ENCODE measurements around the gene RERE.

Gene RERE

DNA sequence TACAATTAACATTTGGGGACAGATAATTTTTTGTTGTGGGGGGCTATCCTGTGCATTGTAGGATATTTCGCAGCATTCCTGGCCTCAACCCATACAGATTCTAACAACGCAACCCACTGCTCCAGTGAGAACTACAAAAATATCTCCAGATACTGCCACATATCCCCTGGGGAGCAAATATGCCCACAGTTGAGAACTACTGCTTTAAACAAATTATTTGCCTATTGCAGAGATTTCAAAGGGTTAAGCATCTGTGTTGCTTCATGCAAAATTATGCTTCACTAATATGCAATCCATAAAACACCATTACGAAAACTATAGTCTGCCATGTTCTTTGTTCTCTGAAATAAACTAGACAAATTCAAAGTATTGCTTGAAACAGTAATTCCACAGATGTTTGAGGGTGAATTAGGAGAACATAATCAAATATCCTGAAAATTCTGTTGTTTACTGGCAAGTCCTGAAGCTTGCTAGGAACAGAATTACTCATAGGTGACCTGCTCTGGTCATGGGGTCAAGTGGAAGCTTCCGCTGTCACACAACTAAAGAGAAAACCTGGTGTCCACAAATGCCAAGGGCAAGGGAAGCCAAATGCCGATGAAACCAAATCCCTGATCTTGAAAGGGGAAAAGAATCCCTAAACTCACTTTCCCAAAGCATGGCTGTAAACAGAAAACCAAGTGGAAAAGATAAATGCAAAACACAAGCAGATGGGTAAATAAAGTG, 149.4 kb downstream of the RERE start:
- no peak for DNase-seq (ENCODE audit: low read depth in 3 of 3)

DNA sequence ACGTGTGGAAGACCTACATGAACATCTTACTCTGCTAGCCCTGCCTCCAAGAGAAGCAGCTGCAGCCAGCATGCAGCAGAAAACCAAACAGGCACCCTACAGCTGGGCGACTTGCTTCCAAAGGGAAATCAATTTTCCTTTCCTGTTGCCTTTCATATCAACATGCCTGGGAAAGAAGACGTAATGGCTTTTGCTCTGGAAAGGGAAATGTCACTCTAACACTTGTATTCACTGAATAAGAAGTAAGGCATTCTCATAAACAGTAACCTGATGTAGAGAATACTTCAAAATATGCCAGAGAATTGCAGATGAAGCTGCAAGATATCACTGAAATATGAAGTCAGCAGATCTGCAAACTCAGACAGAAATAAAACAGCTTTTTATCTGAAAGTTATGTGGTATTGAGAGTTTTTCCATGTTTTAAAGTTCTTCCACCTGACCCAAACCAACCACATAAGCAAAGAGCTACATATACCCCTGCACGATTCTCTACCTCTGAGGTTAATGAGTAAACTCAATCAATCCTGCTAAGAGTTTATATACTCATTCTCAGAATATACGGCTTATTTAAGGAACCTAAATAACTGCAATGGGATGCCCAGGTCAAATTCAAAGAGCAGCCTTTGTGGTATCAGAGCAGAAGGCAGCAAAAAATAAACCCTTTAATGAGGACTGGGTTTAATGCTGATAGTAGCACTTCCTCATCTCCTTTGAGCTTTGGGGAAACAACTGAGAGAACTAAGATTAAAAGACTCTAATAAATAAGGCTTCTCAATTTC, 150.9 kb downstream of the RERE start:
- DNase-seq (ENCODE audit: low read depth in 3 of 3), result no peak

DNA sequence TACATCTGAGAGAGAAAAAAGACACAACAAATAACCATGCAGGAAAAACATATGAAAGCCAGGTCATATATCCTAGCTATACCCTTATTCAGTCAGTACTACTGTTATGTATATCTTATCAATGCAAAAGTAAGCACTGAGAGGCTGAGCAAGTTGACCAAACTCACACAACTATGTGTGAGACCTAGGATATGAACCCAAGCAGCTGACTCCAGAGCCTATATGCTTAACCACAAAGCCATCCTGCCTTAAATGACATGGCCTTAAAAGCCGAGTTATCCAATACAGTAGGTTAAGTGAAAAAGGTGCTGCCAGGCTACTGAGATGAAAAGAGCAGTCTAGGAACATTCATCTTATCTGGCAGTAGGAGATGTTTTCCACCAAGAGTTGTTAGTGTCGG, 151.6 kb downstream of the RERE start:
- no peak for DNase-seq (ENCODE audit: low read depth in 3 of 3)

DNA sequence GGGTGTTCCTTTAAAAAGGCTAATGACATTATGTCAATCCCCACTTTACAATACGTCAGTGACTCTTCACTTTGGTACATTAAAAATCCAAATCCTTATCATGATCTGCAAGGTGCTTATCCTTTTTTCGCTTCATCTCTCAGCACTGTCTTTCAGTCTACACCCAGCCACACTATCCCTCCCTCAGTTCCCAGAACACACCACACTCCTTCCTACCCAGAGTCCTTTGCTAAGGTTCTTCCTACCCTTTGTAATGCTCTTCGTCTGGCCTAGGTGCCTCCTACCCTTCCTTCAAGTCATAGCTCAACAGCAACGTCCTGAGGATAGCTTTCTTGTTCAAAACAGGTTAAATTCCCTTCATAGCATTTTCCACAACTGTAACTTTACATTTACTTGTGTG, 152.6 kb downstream of the RERE start:
- no peak for DNase-seq (ENCODE audit: low read depth in 3 of 3)

DNA sequence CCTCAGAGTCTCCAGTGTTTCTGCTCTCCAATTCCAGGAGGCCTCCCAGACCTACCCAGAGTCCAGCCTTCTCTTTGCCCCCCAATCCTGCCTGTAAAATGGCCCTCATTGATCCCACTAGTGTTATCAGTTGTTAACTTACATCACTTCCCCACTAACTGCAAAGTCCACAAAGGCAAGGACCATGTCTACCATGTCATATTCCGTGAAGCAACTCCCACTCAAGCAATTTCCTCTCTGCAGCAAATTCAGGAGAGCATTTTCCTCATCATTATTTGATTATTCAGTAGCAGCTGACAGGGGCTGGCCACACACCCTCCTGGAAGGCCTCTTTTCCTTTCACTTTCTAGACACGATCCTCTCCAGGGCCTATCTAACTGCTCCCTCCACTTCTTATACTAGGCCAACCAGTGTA, 153.5 kb downstream of the RERE start:
- DNase-seq (ENCODE audit: low read depth in 3 of 3), result no peak

DNA sequence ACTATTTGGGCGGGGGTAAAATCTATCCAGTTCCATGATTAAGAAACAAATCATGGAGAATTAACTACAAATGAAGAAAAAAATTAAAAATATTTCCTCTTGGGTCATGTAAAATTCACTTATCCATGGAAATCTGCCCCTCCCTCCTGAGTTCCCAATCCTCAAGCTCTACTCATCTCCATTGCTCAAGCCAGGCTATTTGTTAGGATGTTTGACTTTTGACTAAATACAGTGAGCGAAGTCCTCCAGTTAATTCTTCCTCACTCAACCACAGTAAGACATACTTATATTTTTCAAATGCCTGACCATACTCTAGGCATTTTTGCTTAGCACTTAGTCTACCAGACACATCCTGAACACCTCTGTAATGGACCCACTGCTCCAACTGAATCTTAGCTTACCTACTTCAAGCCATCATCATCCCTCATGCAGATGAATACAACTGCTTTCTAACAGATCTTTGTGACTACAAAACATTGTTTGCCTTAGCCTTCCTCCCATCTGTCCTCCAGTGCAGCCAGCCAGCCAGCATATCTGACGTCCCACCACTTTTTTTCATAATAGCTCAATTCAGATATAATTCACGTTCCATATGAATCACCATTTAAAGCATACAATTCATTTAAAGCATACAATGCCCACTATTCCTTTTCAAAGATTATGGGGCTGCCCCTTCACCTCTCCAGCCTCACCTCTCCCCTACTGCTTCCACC, 154.2 kb downstream of the RERE start:
- DNase-seq (ENCODE audit: low read depth in 3 of 3), result no peak

DNA sequence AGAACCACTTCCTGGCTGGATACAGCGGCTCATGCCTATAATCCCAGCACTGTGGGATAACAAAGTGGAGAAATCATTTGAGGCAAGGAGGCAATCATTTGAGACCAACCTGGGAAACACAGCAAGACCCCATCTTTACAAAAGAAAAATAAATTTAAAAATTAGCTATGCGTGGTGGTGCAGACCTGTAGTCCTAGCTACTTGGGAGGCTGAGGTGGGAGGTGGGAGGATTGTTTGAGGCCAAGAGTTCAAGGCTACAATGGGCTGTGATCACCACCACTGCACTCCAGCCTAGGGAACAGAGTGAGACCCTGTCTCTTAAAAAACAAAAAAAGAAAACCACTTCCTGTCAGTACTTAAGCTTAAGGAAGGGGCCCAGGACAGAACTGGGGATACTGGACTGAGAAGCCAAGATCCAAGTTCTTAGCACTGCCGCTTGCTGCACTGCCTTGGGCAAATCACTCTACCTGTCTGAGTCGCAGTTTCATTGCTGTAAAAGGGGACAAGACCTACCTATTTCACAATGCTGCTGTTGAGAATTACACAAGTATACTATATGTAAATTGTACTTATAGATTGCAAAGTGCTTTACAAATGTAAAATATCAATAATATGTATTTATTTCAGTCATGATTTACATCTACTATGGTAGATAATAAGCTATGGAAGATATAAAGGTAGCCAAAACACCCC, 154.9 kb downstream of the RERE start:
- no peak for DNase-seq (ENCODE audit: low read depth in 3 of 3)

DNA sequence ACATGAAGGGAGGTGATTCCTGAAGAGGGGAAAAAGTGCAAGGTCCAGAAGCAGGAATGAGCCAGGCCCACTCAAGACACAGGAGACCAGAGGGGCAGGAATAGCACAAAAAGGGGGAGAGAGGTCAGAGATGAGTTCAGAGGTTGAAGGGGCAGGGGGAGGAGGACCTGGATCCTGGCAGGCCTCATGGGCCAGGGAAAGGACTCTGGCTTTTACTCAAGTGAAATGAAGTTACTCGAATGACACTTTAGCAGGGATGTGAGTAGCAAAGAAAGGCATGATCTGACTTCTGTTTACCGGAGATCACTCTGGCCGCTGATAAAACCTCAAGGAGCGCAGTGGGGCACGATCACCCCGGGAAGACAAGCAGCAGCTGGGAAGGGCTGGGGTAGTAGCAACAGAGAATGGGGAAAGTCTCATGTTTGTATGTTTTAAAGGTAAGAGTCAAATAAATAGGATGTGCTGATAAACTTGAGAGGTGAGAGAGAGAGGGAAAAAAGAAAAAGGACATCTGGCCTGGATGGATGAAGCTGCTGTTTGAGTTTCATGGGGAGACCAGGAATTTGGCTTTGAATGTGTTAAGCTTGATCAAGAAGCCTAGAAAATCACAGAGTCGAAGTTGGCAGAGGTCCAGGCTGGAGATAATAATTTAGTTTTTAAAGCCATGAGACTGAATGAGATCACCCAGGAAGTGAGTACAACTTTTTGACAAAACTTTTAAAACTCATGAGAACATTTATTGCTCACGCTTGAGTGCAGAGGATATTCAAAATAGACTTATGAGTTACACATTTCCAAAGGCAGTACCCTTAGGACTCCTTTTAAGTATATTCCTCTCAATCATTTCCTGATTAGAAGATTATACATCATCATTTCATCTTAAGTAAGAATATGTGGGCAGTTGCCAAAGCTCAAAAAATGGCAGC, 156.0 kb downstream of the RERE start:
- DNase-seq (ENCODE audit: low read depth in 3 of 3), result peak in 1 of 3 experiments; percentile 21

DNA sequence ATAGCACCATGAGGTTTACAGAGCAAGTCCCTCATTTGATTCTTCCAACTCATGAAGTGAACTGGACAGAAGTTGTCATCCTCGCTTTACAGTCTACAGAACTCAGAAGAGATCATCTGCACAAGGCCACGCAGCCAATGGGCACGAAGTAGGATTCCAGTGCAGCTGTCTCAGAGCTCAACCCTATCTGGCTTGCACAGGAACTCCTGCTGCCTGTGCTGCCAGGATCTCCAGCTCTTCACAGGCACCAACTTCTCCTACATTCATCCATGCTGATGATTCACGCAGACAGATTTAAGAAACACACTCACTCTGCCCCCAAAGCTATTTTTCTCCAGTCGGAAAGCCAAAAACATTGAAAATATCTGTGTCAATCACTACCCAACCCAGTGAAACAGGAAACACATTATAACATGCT, 157.0 kb downstream of the RERE start:
- DNase-seq (ENCODE audit: low read depth in 3 of 3), result no peak

DNA sequence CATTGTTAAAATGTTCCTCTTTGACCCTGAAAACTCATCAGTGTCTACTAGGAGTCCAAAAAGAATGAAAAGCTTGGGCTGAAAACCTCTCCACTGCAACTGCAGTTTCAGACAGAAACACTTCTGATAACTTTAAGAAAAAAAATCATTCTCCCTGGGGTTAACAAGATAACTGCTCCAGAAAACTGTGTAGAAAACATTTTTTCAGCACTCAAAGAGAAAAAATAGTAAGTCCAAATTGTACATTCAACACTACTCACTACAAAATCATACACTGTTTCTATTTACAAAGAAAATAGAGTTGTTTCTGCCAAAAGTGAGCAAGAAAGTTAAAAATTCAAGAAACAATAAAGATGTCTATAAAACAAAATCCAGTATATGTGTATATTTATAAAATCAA, 157.8 kb downstream of the RERE start:
- no peak for DNase-seq (ENCODE audit: low read depth in 3 of 3)

DNA sequence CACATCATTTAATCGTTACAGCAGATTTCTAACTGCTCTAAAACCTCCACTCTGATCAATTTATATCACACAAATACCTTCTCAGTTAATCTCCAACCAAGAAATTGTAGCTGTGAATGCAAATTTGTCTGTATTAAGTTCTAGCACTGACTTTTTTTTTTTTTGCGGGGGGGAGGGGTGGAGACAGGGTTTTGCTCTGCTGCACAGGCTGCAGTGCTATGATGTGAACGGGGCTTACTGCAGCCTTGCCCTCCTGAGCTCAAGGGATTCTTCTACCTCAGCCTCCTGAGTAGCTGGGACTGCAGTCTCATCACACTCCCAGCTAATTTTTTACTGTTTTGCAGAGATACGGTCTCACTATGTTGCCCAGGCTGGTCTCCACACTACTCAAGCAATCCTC, 163.6 kb downstream of the RERE start:
- DNase-seq (ENCODE audit: low read depth in 3 of 3), result no peak

DNA sequence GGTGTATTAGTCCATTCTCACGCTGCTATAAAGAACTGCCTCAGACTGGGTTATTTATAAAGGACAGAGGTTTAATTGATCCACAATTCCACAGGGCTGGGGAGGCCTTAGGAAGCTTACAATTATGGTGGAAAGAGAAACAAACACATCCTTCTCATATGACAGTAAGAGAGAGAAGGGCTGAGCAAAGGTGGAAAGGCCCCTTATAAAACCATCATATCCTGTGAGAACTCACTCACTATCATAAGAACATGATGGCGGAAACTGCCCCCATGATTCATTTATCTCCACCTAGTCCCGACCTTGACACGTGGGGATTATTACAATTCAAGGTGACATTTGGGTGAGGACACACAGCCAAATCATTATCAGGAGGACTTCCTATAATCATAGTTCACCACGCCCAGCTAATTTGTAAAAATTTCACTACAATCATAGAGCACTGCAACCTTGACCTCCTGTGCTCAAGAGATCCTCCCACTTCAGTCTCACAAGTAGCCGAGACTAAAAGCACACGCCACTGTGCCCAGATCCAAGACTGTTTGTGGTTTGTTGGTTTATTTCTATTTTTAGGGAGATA, 164.9 kb downstream of the RERE start:
- DNase-seq (ENCODE audit: low read depth in 3 of 3), result no peak

DNA sequence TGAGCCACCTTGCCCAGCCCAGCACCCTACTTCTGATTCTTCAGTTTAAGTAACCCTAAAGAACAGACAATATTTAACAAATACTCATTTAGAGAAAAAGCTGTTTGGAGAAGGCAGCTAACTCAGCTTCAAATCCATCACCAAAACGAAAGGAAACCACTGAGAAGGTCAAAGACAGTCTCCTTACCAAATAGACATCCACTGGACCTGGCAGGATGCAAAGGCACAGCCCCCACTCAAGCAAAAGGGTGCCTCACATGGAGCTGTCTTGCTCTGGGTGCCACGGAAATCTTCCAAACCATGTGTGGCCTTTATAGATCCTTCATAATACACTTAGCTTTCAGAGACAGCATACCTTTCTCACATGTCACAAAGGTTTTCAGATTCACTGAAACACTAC, 165.5 kb downstream of the RERE start:
- no peak for DNase-seq (ENCODE audit: low read depth in 3 of 3)

DNA sequence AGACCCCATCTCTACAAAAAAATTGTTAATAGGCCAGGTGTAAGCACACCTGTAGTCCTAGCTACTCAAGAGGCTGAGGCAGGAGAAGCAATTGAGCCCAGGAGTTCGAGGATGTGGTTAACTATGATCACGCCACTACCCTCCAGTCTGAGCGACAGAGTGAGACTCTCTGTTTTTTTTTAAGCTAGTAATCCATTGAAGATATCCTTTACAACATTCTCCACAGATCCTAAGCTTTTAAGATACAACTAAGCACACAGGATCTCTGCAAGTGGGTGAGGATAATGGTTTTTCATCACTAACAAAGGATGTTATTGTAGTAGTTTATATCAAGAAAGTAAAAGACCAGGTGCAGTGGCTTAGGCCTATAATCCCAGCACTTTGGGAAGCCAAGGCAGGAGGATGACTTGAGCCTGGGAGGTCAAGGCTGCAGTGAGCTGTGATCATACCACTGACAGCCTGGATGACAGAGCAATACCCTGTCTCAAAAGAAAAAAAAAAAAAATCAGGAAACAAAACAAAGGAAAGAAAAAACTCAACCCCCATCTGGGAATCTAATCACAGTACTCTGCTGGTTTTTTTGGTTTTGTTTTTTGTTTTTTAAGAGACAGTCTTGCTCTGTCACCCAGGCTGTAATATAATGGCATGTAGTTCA, 166.1 kb downstream of the RERE start:
- DNase-seq (ENCODE audit: low read depth in 3 of 3), result no peak

DNA sequence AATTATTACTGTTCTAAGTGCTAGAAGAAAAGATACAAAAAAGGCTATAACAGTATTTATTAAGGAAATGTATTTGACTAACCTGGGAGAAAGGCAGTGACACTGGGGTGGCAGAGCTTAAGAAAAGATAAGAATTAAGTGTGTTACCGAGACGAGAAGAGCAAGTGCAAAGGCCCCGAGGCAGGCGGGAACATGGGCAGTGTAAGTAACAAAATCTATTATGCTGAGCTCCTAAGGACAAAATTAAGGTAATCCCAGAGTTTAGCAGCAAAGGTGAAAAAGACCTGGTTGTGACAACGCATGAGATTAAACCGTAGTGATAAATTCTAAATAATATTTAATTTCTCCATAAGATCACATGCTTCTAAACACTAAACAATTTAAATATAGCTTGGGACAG, 167.6 kb downstream of the RERE start:
- no peak for DNase-seq (ENCODE audit: low read depth in 3 of 3)

DNA sequence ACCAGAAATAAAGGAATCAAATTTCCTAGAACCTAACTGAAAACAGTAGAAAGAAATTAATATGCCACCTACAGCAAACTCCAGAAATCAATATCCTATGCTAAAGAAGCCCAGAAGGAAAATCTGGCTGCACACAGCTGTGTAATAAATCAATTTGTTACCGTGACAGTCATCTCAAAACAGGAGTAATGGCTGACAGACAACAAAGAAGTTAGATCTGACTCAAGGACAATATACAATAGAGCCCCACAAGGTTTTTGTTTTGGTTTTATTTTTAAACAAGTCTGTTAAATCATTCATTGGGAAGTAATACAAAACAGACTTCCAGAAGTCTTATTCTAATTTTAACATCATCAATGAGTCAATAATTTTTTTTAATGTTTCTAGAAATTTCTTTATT, 168.4 kb downstream of the RERE start:
- no peak for DNase-seq (ENCODE audit: low read depth in 3 of 3)

DNA sequence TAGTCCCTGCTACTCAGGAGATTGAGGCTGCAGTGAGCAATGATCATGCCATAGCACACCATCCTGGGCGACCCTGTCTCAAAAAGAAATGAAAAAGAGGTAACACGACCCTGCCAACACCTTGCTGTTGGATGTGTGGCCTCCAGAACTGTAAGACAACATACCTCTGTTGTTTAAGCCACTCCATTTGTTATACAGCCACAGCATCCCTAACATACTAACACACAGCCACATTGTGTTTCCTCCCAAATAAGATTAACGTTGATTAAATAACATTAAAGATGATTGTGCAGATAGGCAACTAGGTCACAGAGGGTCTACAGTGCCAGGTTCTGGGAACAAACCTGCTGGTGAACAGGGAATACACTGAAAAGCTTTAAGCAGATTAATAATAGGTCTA, 170.4 kb downstream of the RERE start:
- no peak for DNase-seq (ENCODE audit: low read depth in 3 of 3)

DNA sequence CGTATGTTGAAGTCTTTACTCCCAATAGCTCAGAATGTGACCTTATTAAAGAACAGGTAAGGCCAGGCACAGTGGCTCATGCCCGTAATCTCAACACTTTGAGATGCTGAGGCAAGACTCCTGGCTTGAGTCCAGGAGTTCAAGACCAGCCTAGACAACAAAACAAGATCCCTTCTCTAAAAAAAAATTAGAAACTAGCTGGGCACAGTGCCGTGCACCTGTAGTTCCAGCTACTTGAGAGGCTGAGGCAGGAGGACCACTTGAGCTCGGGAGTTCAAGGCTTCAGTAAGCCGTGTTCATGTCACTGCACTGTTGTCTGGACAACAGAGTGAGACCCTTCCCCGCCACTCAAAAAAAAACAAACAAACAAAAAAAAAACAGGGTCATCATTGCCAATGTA, 171.3 kb downstream of the RERE start:
- DNase-seq (ENCODE audit: low read depth in 3 of 3), result no peak

DNA sequence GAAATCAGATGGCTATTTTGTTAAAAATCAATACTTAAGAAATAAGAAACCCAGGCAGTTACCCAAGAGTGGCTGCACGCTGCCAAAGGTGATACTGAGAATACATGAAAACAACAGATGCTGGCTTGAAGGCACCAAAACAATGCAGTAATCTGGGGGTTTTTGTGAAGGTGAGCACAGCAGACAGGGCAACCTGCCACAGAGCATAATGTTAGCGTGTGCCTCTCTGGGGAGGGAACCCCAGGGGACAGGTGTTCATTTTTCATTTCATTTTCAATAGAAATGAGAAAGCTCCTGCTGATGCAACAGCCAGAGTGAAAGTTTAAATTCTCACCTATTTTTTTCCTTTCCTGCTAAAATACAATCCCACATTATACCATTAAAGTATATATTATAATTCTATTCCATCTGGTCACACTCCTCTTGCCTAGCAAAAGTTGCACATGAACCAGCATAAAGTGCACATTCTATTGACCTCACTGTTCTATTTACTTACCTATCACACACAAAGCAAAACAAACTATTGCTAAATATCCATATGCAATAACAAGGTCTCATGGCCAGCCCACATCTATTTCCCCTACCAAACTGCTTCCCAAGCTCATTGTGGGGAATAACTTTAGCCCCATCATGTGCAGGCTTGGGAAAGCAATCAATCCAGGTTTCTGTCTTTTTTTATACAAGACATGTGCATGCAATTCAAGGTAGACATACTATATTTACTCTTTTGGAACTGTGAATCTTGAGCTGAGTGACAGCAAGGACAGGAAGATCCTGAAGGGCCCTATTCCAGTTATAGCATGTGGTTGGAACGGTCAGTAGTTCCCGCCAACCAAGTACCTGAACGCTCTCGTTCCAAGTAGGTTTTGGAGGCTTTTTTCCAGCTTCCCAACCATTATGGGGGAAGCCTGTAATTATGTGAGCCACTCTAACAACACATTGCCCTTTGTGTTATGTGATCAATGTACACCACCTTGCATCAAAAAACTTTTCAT, 173.6 kb downstream of the RERE start:
- DNase-seq (ENCODE audit: low read depth in 3 of 3), result no peak
